Measurements from ENCODE around the gene RRP1. TPM values are rescaled to one million over a fixed set of nuclear protein-coding genes. Genes with fewer than 3 reads are reported as not detected.

RRP1 gene
- total and polyA plus RNA-seq, 10 of the 15 experiments (the other 5 are each of a cell fraction or from before 2014, with no cell fraction given) = 0.34 to 70.8 (median 35.1) TPM

DNA sequence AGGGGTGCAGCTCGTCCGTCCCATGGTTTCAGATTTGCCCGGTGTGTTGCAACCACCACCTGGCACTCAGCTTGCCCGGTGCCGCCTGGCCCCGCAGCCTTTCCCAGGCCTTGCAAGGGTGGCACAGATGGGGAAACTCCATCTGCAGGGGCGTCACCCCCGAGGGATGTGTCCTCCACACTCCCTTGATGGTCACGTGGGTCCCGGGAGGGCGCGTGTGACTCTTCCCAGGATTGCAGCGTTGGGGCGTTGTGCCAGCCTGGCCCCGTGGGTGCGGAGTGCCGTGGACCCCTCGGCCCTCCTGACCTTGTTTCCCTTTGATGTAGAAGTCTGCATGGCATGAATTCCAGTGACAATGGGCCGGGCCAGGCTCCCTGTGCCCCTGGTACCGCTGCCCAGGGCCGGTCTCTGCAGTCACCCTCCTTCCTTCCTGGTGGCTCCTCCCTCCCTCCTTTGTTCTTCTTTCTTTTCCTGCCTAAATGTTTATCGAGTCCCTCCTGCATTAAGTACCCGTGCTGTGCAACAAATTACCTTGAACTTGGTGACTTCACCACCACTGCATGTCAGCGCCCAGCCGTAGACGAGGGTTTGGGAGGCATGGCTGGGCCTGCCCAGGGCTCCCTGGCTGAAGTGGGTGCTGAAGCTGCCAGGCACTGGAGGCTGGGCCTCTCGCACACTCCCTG is 22.9 kb downstream of the RRP1 start:
- Histone ChIP-seq H3K4me2 (ENCODE audit: control insufficient read depth, insufficient read depth) (no peak overlapping the region), H3K27me3 (replicated peaks in 1 of 2; ENCODE audit: control insufficient read depth in 2 of 2, insufficient read depth in 2 of 2, low read length in 1 of 2) (no peaks in the 10 kb centered on the region), H2AFZ (ENCODE audit: control insufficient read depth, low read depth, low read length) (no peak overlapping the region), H3K79me2 (ENCODE audit: control insufficient read depth, insufficient read depth, low read length) (no peaks in the 10 kb centered on the region; the same call in none of the 2 replicates), H3K4me1 (ENCODE audit: control insufficient read depth, insufficient read depth, low read length) (peaks cover 31% of the 10 kb centered on the region), H3K27ac (ENCODE audit: control insufficient read depth, insufficient read depth) (no peak overlapping the region), H3K9ac (ENCODE audit: control insufficient read depth, insufficient read depth, low read length) (no peak overlapping the region), H4K20me1 (ENCODE audit: control insufficient read depth, insufficient read depth) (no peaks in the 10 kb centered on the region), H3K9me3 (replicated peaks; ENCODE audit: control insufficient read depth, insufficient read depth, low read length) (no peaks in the 10 kb centered on the region), H3K36me3 (ENCODE audit: control insufficient read depth in 2 of 2, insufficient read depth in 2 of 2, low read length in 1 of 2) (no peaks in the 10 kb centered on the region), H3K4me3 (no peak overlapping the region)
- FAIRE-seq (no peak), DNase-seq (ENCODE audit: low read depth, low spot score) (no peak), ATAC-seq (no peak)
- intact Hi-C loops (cut with micrococcal nuclease; ENCODE audit: unreplicated experiment) = no loop called here
- SMC1A ChIA-PET (ENCODE audit: uncharacterized antibody, unreplicated experiment) = no interaction called here
- RAD21 ChIA-PET (ENCODE audit: unreplicated experiment) = interaction anchor here (0.7 to 3.6 kb wide), 3 partner anchors 127 to 160 kb away, joined by 3 to 21 read pairs (median 5); no protein-coding TSS in a partner anchor
- TF ChIP-seq, protein P1, sequence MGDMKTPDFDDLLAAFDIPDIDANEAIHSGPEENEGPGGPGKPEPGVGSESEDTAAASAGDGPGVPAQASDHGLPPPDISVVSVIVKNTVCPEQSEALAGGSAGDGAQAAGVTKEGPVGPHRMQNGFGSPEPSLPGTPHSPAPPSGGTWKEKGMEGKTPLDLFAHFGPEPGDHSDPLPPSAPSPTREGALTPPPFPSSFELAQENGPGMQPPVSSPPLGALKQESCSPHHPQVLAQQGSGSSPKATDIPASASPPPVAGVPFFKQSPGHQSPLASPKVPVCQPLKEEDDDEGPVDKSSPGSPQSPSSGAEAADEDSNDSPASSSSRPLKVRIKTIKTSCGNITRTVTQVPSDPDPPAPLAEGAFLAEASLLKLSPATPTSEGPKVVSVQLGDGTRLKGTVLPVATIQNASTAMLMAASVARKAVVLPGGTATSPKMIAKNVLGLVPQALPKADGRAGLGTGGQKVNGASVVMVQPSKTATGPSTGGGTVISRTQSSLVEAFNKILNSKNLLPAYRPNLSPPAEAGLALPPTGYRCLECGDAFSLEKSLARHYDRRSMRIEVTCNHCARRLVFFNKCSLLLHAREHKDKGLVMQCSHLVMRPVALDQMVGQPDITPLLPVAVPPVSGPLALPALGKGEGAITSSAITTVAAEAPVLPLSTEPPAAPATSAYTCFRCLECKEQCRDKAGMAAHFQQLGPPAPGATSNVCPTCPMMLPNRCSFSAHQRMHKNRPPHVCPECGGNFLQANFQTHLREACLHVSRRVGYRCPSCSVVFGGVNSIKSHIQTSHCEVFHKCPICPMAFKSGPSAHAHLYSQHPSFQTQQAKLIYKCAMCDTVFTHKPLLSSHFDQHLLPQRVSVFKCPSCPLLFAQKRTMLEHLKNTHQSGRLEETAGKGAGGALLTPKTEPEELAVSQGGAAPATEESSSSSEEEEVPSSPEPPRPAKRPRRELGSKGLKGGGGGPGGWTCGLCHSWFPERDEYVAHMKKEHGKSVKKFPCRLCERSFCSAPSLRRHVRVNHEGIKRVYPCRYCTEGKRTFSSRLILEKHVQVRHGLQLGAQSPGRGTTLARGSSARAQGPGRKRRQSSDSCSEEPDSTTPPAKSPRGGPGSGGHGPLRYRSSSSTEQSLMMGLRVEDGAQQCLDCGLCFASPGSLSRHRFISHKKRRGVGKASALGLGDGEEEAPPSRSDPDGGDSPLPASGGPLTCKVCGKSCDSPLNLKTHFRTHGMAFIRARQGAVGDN (IDR thresholded peaks at IDR 0.05) = no peak
- CTCF ChIA-PET = interaction anchor here (1.7 to 4.5 kb wide), 4 partner anchors 72 to 164 kb away, joined by 3 to 39 read pairs (median 14); no protein-coding TSS in a partner anchor
- in situ Hi-C loops (cut with MboI) = no loop called here
- no TSS peak for BruUV-seq (replicated peaks)
- WGBS (ENCODE audit: insufficient coverage, insufficient replicate concordance, low lambda C conversion rate, missing lambda C conversion rate) = 37% methylated on average over 27 of the region's 27 CpGs
- POLR2A ChIA-PET = no interaction called here

Measured in GM12878 (cell line).